HG02588 (cell line): ENCODE results near the gene ZCCHC4.
"Not testable (repeated sequence)": the region's sequence is repeated elsewhere in the genome, so short reads cannot be mapped to it uniquely, and the experiment has no call there.

ENCODE experiments used
- ATAC-seq: cut with Tn5 transposase; IDR thresholded peaks from one replicate; pipeline ENCODE4 v1.9.1; 2021; ENCODE audit warnings: mild to moderate bottlenecking, moderate library complexity; ENCODE audit not compliant: unreplicated experiment

ZCCHC4 gene

GRCh38 chr4:25320773-25321172, 8.2 kb downstream of the ZCCHC4 start:
- no peak for ATAC-seq

- ATAC-seq = no peak
Measured at GRCh38 chr4:25321703-25322102, 9.1 kb downstream of the ZCCHC4 start.

- not testable (repeated sequence) for ATAC-seq
Measured at GRCh38 chr4:25328463-25328862, 15.9 kb downstream of the ZCCHC4 start.

GRCh38 chr4:25330335-25330734, 17.8 kb downstream of the ZCCHC4 start:
- no peak for ATAC-seq

GRCh38 chr4:25330905-25331808, 18.6 kb downstream of the ZCCHC4 start:
- ATAC-seq = peak; percentile 73

GRCh38 chr4:25343671-25344070, 31.1 kb downstream of the ZCCHC4 start:
- no peak for ATAC-seq

GRCh38 chr4:25345744-25346143, 33.2 kb downstream of the ZCCHC4 start:
- no peak for ATAC-seq

- ATAC-seq = no peak
Measured at GRCh38 chr4:25346913-25347312, 34.3 kb downstream of the ZCCHC4 start.

- no peak for ATAC-seq
Measured at GRCh38 chr4:25347473-25347872, 34.9 kb downstream of the ZCCHC4 start.

GRCh38 chr4:25347971-25348370, 35.4 kb downstream of the ZCCHC4 start:
- ATAC-seq = no peak

GRCh38 chr4:25350561-25350960, 38.0 kb downstream of the ZCCHC4 start:
- ATAC-seq = no peak

- ATAC-seq = no peak
Measured at GRCh38 chr4:25351777-25352416, 39.3 kb downstream of the ZCCHC4 start.

- no peak for ATAC-seq
Measured at GRCh38 chr4:25356068-25356467, 43.5 kb downstream of the ZCCHC4 start.

- ATAC-seq = no peak
Measured at GRCh38 chr4:25358515-25359275, 46.1 kb downstream of the ZCCHC4 start.

GRCh38 chr4:25361253-25361652, 48.7 kb downstream of the ZCCHC4 start:
- no peak for ATAC-seq

GRCh38 chr4:25367004-25367621, 54.5 kb downstream of the ZCCHC4 start:
- no peak for ATAC-seq

GRCh38 chr4:25367877-25368276, 55.3 kb downstream of the ZCCHC4 start:
- no peak for ATAC-seq

GRCh38 chr4:25368315-25368714, 55.7 kb downstream of the ZCCHC4 start:
- no peak for ATAC-seq

GRCh38 chr4:25370242-25370641, 57.7 kb downstream of the ZCCHC4 start:
- ATAC-seq = no peak

- ATAC-seq = not testable (repeated sequence)
Measured at GRCh38 chr4:25372549-25372948, 60.0 kb downstream of the ZCCHC4 start.
